H1 (cell line): ENCODE measurements around the gene NRP2. TPM values are rescaled to one million over a fixed set of nuclear protein-coding genes. Genes with fewer than 3 reads are reported as not detected.

Experiments used
- CTCF ChIA-PET: fragments of 300-600 bp; sonication (Branson Sonifier 250); formaldehyde crosslinking; loops from one replicate; lab custom pipeline; 2021; ENCODE audit not compliant: partially characterized antibody; lab: Charles Lee
- POLR2A ChIA-PET: fragments of 300-600 bp; sonication (Branson Sonifier 250); formaldehyde crosslinking; loops from one replicate; lab custom pipeline; 2021; ENCODE audit warnings: inconsistent platforms; ENCODE audit not compliant: partially characterized antibody; lab: Charles Lee
- DNase-seq, 2 experiments: peaks; one replicate each; pipeline versions ENCODE4 v3.0.0 to v3.0.0-alpha.2; 2010 to 2022; ENCODE audit warnings: low spot score in 2 of 2, low read depth in 1 of 2, mixed read lengths in 1 of 2
- FAIRE-seq: peaks from 2 replicates; lab custom pipeline; 2011; peaks lifted over from hg19 to GRCh38; lab: Jason Lieb, UNC
- H2AFZ ChIP-seq: 2 replicates; pipeline ENCODE4 v1.8.1; 2012; ENCODE audit warnings: low read length, inconsistent platforms
- H2AK5ac ChIP-seq: 2 replicates; pipeline ENCODE4 v1.6.1; 2013; ENCODE audit warnings: low read depth, low read length
- H2BK120ac ChIP-seq: replicated peaks from 2 replicates; pipeline ENCODE3; 2013; ENCODE audit warnings: low read depth, low read length, inconsistent platforms
- H2BK12ac ChIP-seq: 2 replicates; pipeline ENCODE4 v1.6.1; 2013; ENCODE audit warnings: low read depth, low read length
- H2BK15ac ChIP-seq: 2 replicates; pipeline ENCODE4 v1.6.1; 2013; ENCODE audit warnings: low read length
- H2BK20ac ChIP-seq: 2 replicates; pipeline ENCODE4 v1.6.1; 2013; ENCODE audit warnings: low read length
- H2BK5ac ChIP-seq: 2 replicates; pipeline ENCODE4 v1.6.1; 2013; ENCODE audit warnings: low read depth, low read length
- H3K14ac ChIP-seq: 2 replicates; pipeline ENCODE4 v1.6.1; 2013; ENCODE audit warnings: inconsistent platforms; ENCODE audit not compliant: insufficient read length
- H3K18ac ChIP-seq: 2 replicates; pipeline ENCODE4 v1.6.1; 2013; ENCODE audit warnings: low read length; ENCODE audit errors: extremely low read depth
- H3K23ac ChIP-seq: 2 replicates; pipeline ENCODE4 v1.6.1; 2013; ENCODE audit warnings: inconsistent platforms; ENCODE audit not compliant: insufficient read length
- H3K23me2 ChIP-seq: 2 replicates; pipeline ENCODE4 v1.6.1; 2013; ENCODE audit warnings: low read depth, low read length
- H3K27ac ChIP-seq: 2 replicates; pipeline ENCODE4 v1.6.1; 2011; ENCODE audit warnings: low read depth, low read length, inconsistent platforms
- H3K27me3 ChIP-seq, 4 experiments: replicated peaks in 1 of 4; 1 replicate in 1 of 4; 2 replicates in 3 of 4; pipeline versions ENCODE4 v1.6.1 to v1.8.1; 2011 to 2013; ENCODE audit warnings: low read length in 3 of 4, mild to moderate bottlenecking in 3 of 4, inconsistent platforms in 2 of 4, mixed read lengths in 2 of 4, moderate library complexity in 1 of 4; ENCODE audit not compliant: control insufficient read depth in 3 of 4, insufficient read depth in 3 of 4; ENCODE audit errors: extremely low read depth in 1 of 4
- H3K36me3 ChIP-seq, 4 experiments: 2 replicates each; pipeline versions ENCODE4 v1.6.1 to v1.8.1; 2011 to 2013; ENCODE audit warnings: mild to moderate bottlenecking in 4 of 4, low read length in 3 of 4, moderate library complexity in 2 of 4, control low read depth in 1 of 4, inconsistent platforms in 1 of 4; ENCODE audit not compliant: insufficient read depth in 4 of 4, control insufficient read depth in 2 of 4
- H3K4ac ChIP-seq: replicated peaks from 2 replicates; pipeline ENCODE3; 2013; ENCODE audit warnings: low read length, low read depth, mixed read lengths, inconsistent platforms; ENCODE audit not compliant: insufficient read length
- H3K4me1 ChIP-seq, 4 experiments: replicated peaks in 1 of 4; 1 replicate in 1 of 4; 2 replicates in 3 of 4; pipeline versions ENCODE4 v1.6.1 to v1.8.1; 2011 to 2013; ENCODE audit warnings: low read length in 3 of 4, inconsistent platforms in 2 of 4, mixed read lengths in 1 of 4; ENCODE audit not compliant: insufficient read depth in 4 of 4, control insufficient read depth in 3 of 4
- H3K4me2 ChIP-seq, 2 experiments: 2 replicates each; pipeline versions ENCODE4 v1.6.1 to v1.8.1; 2011 to 2013; ENCODE audit warnings: low read depth in 2 of 2, low read length in 2 of 2, control low read depth in 1 of 2, inconsistent platforms in 1 of 2, mild to moderate bottlenecking in 1 of 2; ENCODE audit not compliant: insufficient read depth in 1 of 2
- H3K4me3 ChIP-seq, 4 experiments: fragments of 200-600, 300-600 bp in 1 of 4; sonication (generic), shearing (Covaris generic), sonication (Bioruptor Twin) in 1 of 4; 2 replicates each; pipeline versions ENCODE4 v1.5.1 to v1.8.1; 2011 to 2016; ENCODE audit warnings: low read length in 4 of 4, low read depth in 3 of 4, control low read depth in 2 of 4, inconsistent platforms in 2 of 4, mild to moderate bottlenecking in 2 of 4, mixed read lengths in 1 of 4, moderate library complexity in 1 of 4; ENCODE audit not compliant: insufficient read depth in 2 of 4; ENCODE audit errors: extremely low read depth in 1 of 4
- H3K56ac ChIP-seq: replicated peaks from 2 replicates; pipeline ENCODE3; 2013; ENCODE audit warnings: low read depth, mild to moderate bottlenecking, mixed read lengths, low read length, inconsistent platforms; ENCODE audit not compliant: insufficient read length
- H3K79me1 ChIP-seq: 2 replicates; pipeline ENCODE4 v1.6.1; 2013; ENCODE audit warnings: low read depth, low read length, control low read depth
- H3K79me2 ChIP-seq, 2 experiments: 2 replicates each; pipeline versions ENCODE4 v1.6.1 to v1.8.1; 2012 to 2013; ENCODE audit warnings: low read length in 2 of 2, mild to moderate bottlenecking in 2 of 2, inconsistent platforms in 1 of 2; ENCODE audit not compliant: insufficient read depth in 2 of 2, control insufficient read depth in 1 of 2
- H3K9ac ChIP-seq, 4 experiments: replicated peaks in 1 of 4; 1 replicate in 1 of 4; 2 replicates in 3 of 4; pipeline versions ENCODE4 v1.6.1 to v1.8.1; 2011 to 2013; ENCODE audit warnings: low read depth in 3 of 4, low read length in 3 of 4, control low read depth in 2 of 4, mild to moderate bottlenecking in 2 of 4, moderate library complexity in 2 of 4, inconsistent platforms in 1 of 4; ENCODE audit errors: extremely low read depth in 1 of 4
- H3K9me3 ChIP-seq, 2 experiments: 2 replicates each; pipeline versions ENCODE4 v1.6.1 to v1.8.1; 2012 to 2013; ENCODE audit warnings: mild to moderate bottlenecking in 2 of 2, moderate library complexity in 2 of 2, control low read depth in 1 of 2, inconsistent platforms in 1 of 2, low read depth in 1 of 2, low read length in 1 of 2, mixed read lengths in 1 of 2; ENCODE audit not compliant: insufficient read depth in 2 of 2
- H4K20me1 ChIP-seq, 2 experiments: replicated peaks in 1 of 2; 2 replicates each; pipeline versions ENCODE3 to v1.8.1; 2011 to 2013; ENCODE audit warnings: inconsistent platforms in 2 of 2, low read length in 2 of 2, mild to moderate bottlenecking in 1 of 2; ENCODE audit not compliant: insufficient read depth in 2 of 2, control insufficient read depth in 1 of 2
- H4K5ac ChIP-seq: 2 replicates; pipeline ENCODE4 v1.6.1; 2013; ENCODE audit warnings: low read length, low read depth, mixed read lengths, inconsistent platforms; ENCODE audit not compliant: insufficient read length
- H4K8ac ChIP-seq: 2 replicates; pipeline ENCODE4 v1.8.0; 2013; ENCODE audit warnings: mild to moderate bottlenecking, moderate library complexity, low read length, inconsistent platforms; ENCODE audit not compliant: insufficient read depth; ENCODE audit errors: extremely low read depth
- H4K91ac ChIP-seq: replicated peaks from 2 replicates; pipeline ENCODE3; 2013; ENCODE audit warnings: low read length, mixed read lengths, inconsistent platforms; ENCODE audit not compliant: insufficient read length
- CBX5 ChIP-seq: fragments of 300-800, 300-1000 bp; sonication (generic); IDR thresholded peaks from 2 replicates; pipeline ENCODE4 v1.7.1; 2016; ENCODE audit warnings: antibody characterized with exemption, low read length, low read depth
- CBX8 ChIP-seq: fragments of 300-800, 300-1000 bp; sonication (generic); IDR thresholded peaks from 2 replicates; pipeline ENCODE4 v1.7.1; 2016; ENCODE audit warnings: low read depth, low read length, borderline replicate concordance
- CEBPB ChIP-seq: IDR thresholded peaks from 2 replicates; pipeline ENCODE4 v1.6.1; 2012; ENCODE audit warnings: low read depth, low read length
- CTCF ChIP-seq, 3 experiments: IDR thresholded peaks; 1 replicate in 2 of 3; 2 replicates in 1 of 3; pipeline versions ENCODE4 v1.5.1 to v1.6.1; 2011; ENCODE audit warnings: low read length in 3 of 3, mild to moderate bottlenecking in 3 of 3, inconsistent platforms in 2 of 3, low read depth in 1 of 3, moderate library complexity in 1 of 3; ENCODE audit not compliant: insufficient read depth in 1 of 3; ENCODE audit errors: control extremely low read depth in 1 of 3
- GTF2F1 ChIP-seq: IDR thresholded peaks from 2 replicates; pipeline ENCODE4 v1.6.1; 2012; ENCODE audit warnings: low read depth, low read length, improper control_type of control experiment, borderline replicate concordance
- JUND ChIP-seq: IDR thresholded peaks from 2 replicates; pipeline ENCODE4 v1.6.1; 2011; ENCODE audit warnings: mild to moderate bottlenecking, improper control_type of control experiment, low read length
- KDM5A ChIP-seq: fragments of 200-600 bp; IDR thresholded peaks from 2 replicates; pipeline ENCODE4 v1.7.1; 2012; ENCODE audit warnings: mild to moderate bottlenecking, low read length, inconsistent platforms, mixed read lengths
- MAFK ChIP-seq: IDR thresholded peaks from 2 replicates; pipeline ENCODE4 v1.6.1; 2012; ENCODE audit warnings: low read depth, mild to moderate bottlenecking, improper control_type of control experiment, low read length
- RFX5 ChIP-seq: IDR thresholded peaks from 2 replicates; pipeline ENCODE4 v1.6.1; 2011; ENCODE audit warnings: low read depth, low read length, improper control_type of control experiment, borderline replicate concordance
- TBP ChIP-seq: IDR thresholded peaks from 2 replicates; pipeline ENCODE4 v1.6.1; 2011; ENCODE audit warnings: low read depth, low read length, improper control_type of control experiment
- TCF12 ChIP-seq: IDR thresholded peaks from 2 replicates; pipeline ENCODE4 v1.6.1; 2011; ENCODE audit warnings: low read depth, mild to moderate bottlenecking, low read length
- YY1 ChIP-seq: IDR thresholded peaks from 2 replicates; pipeline ENCODE4 v1.6.1; 2011; ENCODE audit warnings: low read depth, mild to moderate bottlenecking, low read length
- ZNF274 ChIP-seq: IDR thresholded peaks from 2 replicates; pipeline ENCODE4 v1.7.0; 2012; ENCODE audit warnings: low read length, borderline replicate concordance; ENCODE audit errors: extremely low read depth
- WGBS, 2 experiments: shearing (Covaris generic) in 1 of 2; methylation state at CpG; one replicate each; pipeline versions ENCODE4 v1.1.6 to v1.1.7; 2013 to 2015; ENCODE audit warnings: low lambda C conversion rate in 2 of 2, mixed read lengths in 2 of 2, inconsistent platforms in 1 of 2, low coverage in 1 of 2, missing lambda C conversion rate in 1 of 2; ENCODE audit not compliant: insufficient replicate concordance in 2 of 2, insufficient coverage in 1 of 2, insufficient read length in 1 of 2; ENCODE audit errors: extremely low coverage in 1 of 2, missing lambda C conversion rate in 1 of 2; 5-methylcytosine and 5-hydroxymethylcytosine counted together
- polyA plus RNA-seq, 7 experiments: library from polyadenylated mRNA; depleted of rRNA in 3 of 7; stranded (reverse) in 5 of 7; unstranded in 2 of 7; fragments of >200 nt in 5 of 7; fragments of 200-250 nt in 2 of 7; gene quantifications; 1 replicate in 5 of 7; 2 replicates in 1 of 7; 4 replicates in 1 of 7; pipeline versions ENCODE4 v1.2.1 to v1.2.3, GENCODE V29; 2011 to 2013; ENCODE audit warnings: missing spikeins in 2 of 7, mixed read lengths in 2 of 7
- total RNA-seq: library from RNA; stranded (reverse); fragmentation: NEBNext Ultra II Directional; extraction: Animal tissue kit (Norgen Biotek cat#: 25700); gene quantifications from 2 replicates; pipeline ENCODE4 v1.2.1, GENCODE V29; 2021

The NRP2 gene
- total and polyA plus RNA-seq, 2 of the 8 experiments (the other 6 are each of a cell fraction or from before 2014, with no cell fraction given): 32.0 to 37.8 TPM

GRCh38 chr2:205709319-205709718 is 27.0 kb downstream of the NRP2 start:
- Histone ChIP-seq H3K36me3 (no peaks in the 10 kb centered on the region), H3K56ac (no peak overlapping the region), H3K4me2 (no peak overlapping the region), H3K27ac (no peak overlapping the region), H4K5ac (no peak overlapping the region), H2BK15ac (no peak overlapping the region), H3K79me2 (no peaks in the 10 kb centered on the region; a peak in 2 of 4 replicates), H2BK120ac (no peak overlapping the region), H3K23ac (no peak overlapping the region), H3K4me1 (peaks cover 2 to 7% (median 4%) of the 10 kb centered on the region in 4 experiments; a peak in 5 of 7 replicates), H4K91ac (no peak overlapping the region), H2BK5ac (no peak overlapping the region), H2AFZ (no peak overlapping the region), H3K23me2 (no peaks in the 10 kb centered on the region), H4K8ac (no peak overlapping the region), H3K14ac (no peak overlapping the region), H3K79me1 (no peaks in the 10 kb centered on the region; the same call in 1 of the 2 replicates), H4K20me1 (no peaks in the 10 kb centered on the region), H2BK20ac (no peak overlapping the region), H3K27me3 (no peaks in the 10 kb centered on the region), H3K9me3 (no peaks in the 10 kb centered on the region), H3K4me3 (no peak overlapping the region), H3K18ac (no peak overlapping the region), H2BK12ac (no peak overlapping the region), H3K4ac (no peak overlapping the region), H3K9ac (no peak overlapping the region), H2AK5ac (no peak overlapping the region)
- no peak for TF ChIP-seq TBP
- no peak for TF ChIP-seq KDM5A
- no peak for TF ChIP-seq TCF12
- no peak for TF ChIP-seq CEBPB
- no peak for TF ChIP-seq JUND
- no peak for TF ChIP-seq GTF2F1
- TF ChIP-seq YY1: no peak
- TF ChIP-seq RFX5: no peak
- no peak for TF ChIP-seq CBX5
- no peak for TF ChIP-seq CBX8
- TF ChIP-seq CTCF (IDR thresholded peaks at IDR 0.05; ENCODE audit: control extremely low read depth in 1 of 3, insufficient read depth in 1 of 3, low read depth in 1 of 3, low read length in 3 of 3): no peak
- no peak for TF ChIP-seq ZNF274
- no peak for TF ChIP-seq MAFK
- FAIRE-seq (no peak), DNase-seq (no peak)
- ChIA-PET CTCF (interaction anchor here (1.1 to 4.1 kb wide), 2 partner anchors 12 to 25 kb away, joined by 3 to 42 read pairs; no protein-coding TSS in a partner anchor), POLR2A (interaction anchor here (1.2 kb wide), 1 partner anchor 10 kb away, joined by 3 read pairs; no protein-coding TSS in a partner anchor)
- 95% methylated on average over 4 of the region's 4 CpGs; no CpG with 5 or more reads in 1 of the 2 experiments for WGBS, 2 experiments
